ACC112 (cell line): ENCODE measurements around the gene USP3.

Experiments
- H2AFZ ChIP-seq: fragments of 200-600 bp; sonication (generic); one replicate; pipeline ENCODE4 v1.6.0; 2017; ENCODE audit warnings: antibody characterized with exemption, low read length; ENCODE audit not compliant: unreplicated experiment
- H3K27ac ChIP-seq: fragments of 200-600 bp; sonication (generic); 2 replicates; pipeline ENCODE4 v1.5.1; 2014; ENCODE audit warnings: low read depth, mild to moderate bottlenecking, antibody characterized with exemption, low read length, moderate library complexity
- H3K27me3 ChIP-seq: fragments of 200-600 bp; sonication (generic); 2 replicates; pipeline ENCODE4 v1.6.1; 2014; ENCODE audit warnings: mild to moderate bottlenecking, antibody characterized with exemption, low read length, moderate library complexity, mixed read lengths; ENCODE audit not compliant: insufficient read depth
- H3K36me3 ChIP-seq: fragments of 200-600 bp; sonication (generic); 2 replicates; pipeline ENCODE4 v1.6.1; 2016; ENCODE audit warnings: mild to moderate bottlenecking, antibody characterized with exemption, low read length, moderate library complexity, mixed read lengths; ENCODE audit not compliant: insufficient read depth
- H3K4me1 ChIP-seq: fragments of 200-600 bp; sonication (generic); one replicate; pipeline ENCODE4 v1.6.1; 2016; ENCODE audit warnings: low read length, mixed read lengths; ENCODE audit not compliant: insufficient read depth, unreplicated experiment, control insufficient read depth
- H3K4me3 ChIP-seq: fragments of 200-600 bp; sonication (generic); 2 replicates; pipeline ENCODE4 v1.5.1; 2014; ENCODE audit warnings: mild to moderate bottlenecking, low read depth, low read length
- H3K79me2 ChIP-seq: fragments of 200-600 bp; sonication (generic); one replicate; pipeline ENCODE4 v1.6.0; 2016; ENCODE audit warnings: low read length; ENCODE audit not compliant: control insufficient read depth, unreplicated experiment, insufficient read depth

USP3 gene

GRCh38 chr15:63595688-63596087 is 91.3 kb downstream of the USP3 start:
- Histone ChIP-seq H3K27me3 (no peaks in the 10 kb centered on the region), H3K27ac (no peak overlapping the region), H2AFZ (no peak overlapping the region), H3K4me1 (no peaks in the 10 kb centered on the region), H3K4me3 (no peak overlapping the region), H3K36me3 (peaks cover 10% of the 10 kb centered on the region), H3K79me2 (no peaks in the 10 kb centered on the region)

- Histone ChIP-seq H2AFZ (no peak overlapping the region), H3K79me2 (no peaks in the 10 kb centered on the region), H3K4me1 (no peaks in the 10 kb centered on the region), H3K36me3 (0 out of 2 replicates have a peak, but pooled peaks cover under 1% of the 10 kb centered on the region), H3K4me3 (no peak overlapping the region), H3K27me3 (no peaks in the 10 kb centered on the region), H3K27ac (no peak overlapping the region)
Measured at GRCh38 chr15:63596676-63597037, 92.3 kb downstream of the USP3 start.

- no peaks in the 10 kb centered on the region for H3K79me2 ChIP-seq
- H2AFZ ChIP-seq: no peak within 1 kb of the TSS
- no peaks in the 10 kb centered on the region for H3K4me1 ChIP-seq
- H3K27me3 ChIP-seq: no peaks in the 10 kb centered on the region
- no peak within 1 kb of the TSS for H3K27ac ChIP-seq
- H3K4me3 ChIP-seq: no peak within 1 kb of the TSS
- H3K36me3 ChIP-seq: no peaks in the 10 kb centered on the region
Measured at GRCh38 chr15:63597038-63597790, 92.8 kb downstream of the USP3 start, which contains the start of gene FBXL22. TSS of gene FBXL22 (plus strand) at chr15:63597387. CDS start at chr15:63597393, 6 bp downstream.

GRCh38 chr15:63597821-63598220 is 93.4 kb downstream of the USP3 start:
- Histone ChIP-seq H3K27ac (no peak overlapping the region), H3K36me3 (no peaks in the 10 kb centered on the region), H3K4me1 (no peaks in the 10 kb centered on the region)

GRCh38 chr15:63598473-63599400 is 94.3 kb downstream of the USP3 start:
- Histone ChIP-seq H3K4me1 (no peaks in the 10 kb centered on the region), H2AFZ (no peak overlapping the region), H3K79me2 (no peaks in the 10 kb centered on the region), H3K4me3 (no peak overlapping the region; the same call in 1 of the 2 replicates), H3K27me3 (no peaks in the 10 kb centered on the region), H3K27ac (no peak overlapping the region), H3K36me3 (no peaks in the 10 kb centered on the region)

More at GRCh38 chr15:63597821-63598220, 93.4 kb downstream of the USP3 start:
- Histone ChIP-seq H3K27me3 (no peaks in the 10 kb centered on the region), H3K4me3 (no peak overlapping the region), H2AFZ (no peak overlapping the region), H3K79me2 (no peaks in the 10 kb centered on the region)

GRCh38 chr15:63599401-63600000 is 95.1 kb downstream of the USP3 start:
- Histone ChIP-seq H3K4me3 (peak overlapping the region; percentile 88), H3K36me3 (no peaks in the 10 kb centered on the region), H3K27ac (no peak overlapping the region), H2AFZ (no peak overlapping the region), H3K79me2 (no peaks in the 10 kb centered on the region), H3K27me3 (no peaks in the 10 kb centered on the region), H3K4me1 (no peaks in the 10 kb centered on the region)

GRCh38 chr15:63600001-63600615 is 95.7 kb downstream of the USP3 start:
- no peaks in the 10 kb centered on the region for H3K79me2 ChIP-seq
- H3K4me3 ChIP-seq: peak overlapping the region; percentile 88
- peak overlapping the region; percentile 79 for H2AFZ ChIP-seq
- H3K36me3 ChIP-seq: no peaks in the 10 kb centered on the region
- no peaks in the 10 kb centered on the region for H3K4me1 ChIP-seq
- peak overlapping the region; percentile 31; the same call in 1 of the 2 replicates for H3K27ac ChIP-seq
- no peaks in the 10 kb centered on the region for H3K27me3 ChIP-seq

GRCh38 chr15:63600616-63601025 is 96.2 kb downstream of the USP3 start:
- Histone ChIP-seq H3K27ac (peak overlapping the region; percentile 31; the same call in 1 of the 2 replicates), H2AFZ (peak overlapping the region; percentile 79), H3K4me3 (peak overlapping the region; percentile 88), H3K79me2 (no peaks in the 10 kb centered on the region), H3K4me1 (no peaks in the 10 kb centered on the region), H3K27me3 (no peaks in the 10 kb centered on the region), H3K36me3 (no peaks in the 10 kb centered on the region)

GRCh38 chr15:63601026-63601703 is 96.8 kb downstream of the USP3 start:
- Histone ChIP-seq H3K36me3 (no peaks in the 10 kb centered on the region), H3K79me2 (no peaks in the 10 kb centered on the region), H3K27ac (peak overlapping the region; percentile 24; the same call in 1 of the 2 replicates), H3K27me3 (no peaks in the 10 kb centered on the region), H2AFZ (peak overlapping the region; percentile 72), H3K4me3 (peak overlapping the region; percentile 88), H3K4me1 (no peaks in the 10 kb centered on the region)
